Activated CD8-positive, alpha-beta T cell treated with anti-CD3 and anti-CD28 coated beads for 36 hours (primary cell): ENCODE results near the gene PROSER3. TPM values are rescaled to one million over a fixed set of nuclear protein-coding genes. Genes with fewer than 3 reads are reported as not detected.

Experiments
- ATAC-seq: fragments of 200-7000 bp; cut with Tn5 transposase; one replicate; pipeline ENCODE4 v1.10.0; 2021; ENCODE audit warnings: mild to moderate bottlenecking, moderate library complexity
- CTCF ChIA-PET: fragments of 350-600 bp; sonication (Branson Sonifier 250); formaldehyde crosslinking; loops from one replicate; lab custom pipeline; 2021; ENCODE audit warnings: antibody characterized with exemption; lab: Charles Lee
- POLR2A ChIA-PET: fragments of 350-600 bp; sonication (Branson Sonifier 250); formaldehyde crosslinking; loops from one replicate; lab custom pipeline; 2021; ENCODE audit warnings: antibody characterized with exemption; lab: Charles Lee
- DNase-seq: peaks from one replicate; pipeline ENCODE4 v3.0.0-alpha.2; 2020
- H3K27ac Mint-ChIP-seq: one replicate; pipeline ENCODE4 v1.8.0; 2021; ENCODE audit warnings: mild to moderate bottlenecking, mixed read lengths
- H3K27me3 Mint-ChIP-seq: one replicate; pipeline ENCODE4 v1.8.0; 2021; ENCODE audit warnings: mixed read lengths
- H3K36me3 Mint-ChIP-seq: one replicate; pipeline ENCODE4 v1.8.0; 2021; ENCODE audit warnings: low read depth, mixed read lengths
- H3K4me1 Mint-ChIP-seq: one replicate; pipeline ENCODE4 v1.8.0; 2021; ENCODE audit warnings: low read depth, mixed read lengths
- H3K4me3 Mint-ChIP-seq: one replicate; pipeline ENCODE4 v1.8.0; 2021; ENCODE audit warnings: mild to moderate bottlenecking, moderate library complexity, mixed read lengths
- H3K9me3 Mint-ChIP-seq: one replicate; pipeline ENCODE4 v1.8.0; 2021; ENCODE audit warnings: mixed read lengths
- intact Hi-C: fragments of 100-400 bp; cut with micrococcal nuclease; formaldehyde crosslinking; loops from one replicate; pipeline ENCODE4 v1.10.0; 2022
- total RNA-seq, 2 experiments: library from RNA; stranded (reverse); gene quantifications; one replicate each; pipeline ENCODE4 v1.2.3, GENCODE V29; 2021
- TF ChIP-seq, protein P1 (sequence below): fragments of 200-600 bp; IDR thresholded peaks from one replicate; pipeline ENCODE4 v1.8.0; 2022; ENCODE audit warnings: antibody characterized with exemption, mild to moderate bottlenecking

The PROSER3 gene
- total RNA-seq, 2 experiments from 2014 or later = 40.7 to 41.1 TPM

DNA sequence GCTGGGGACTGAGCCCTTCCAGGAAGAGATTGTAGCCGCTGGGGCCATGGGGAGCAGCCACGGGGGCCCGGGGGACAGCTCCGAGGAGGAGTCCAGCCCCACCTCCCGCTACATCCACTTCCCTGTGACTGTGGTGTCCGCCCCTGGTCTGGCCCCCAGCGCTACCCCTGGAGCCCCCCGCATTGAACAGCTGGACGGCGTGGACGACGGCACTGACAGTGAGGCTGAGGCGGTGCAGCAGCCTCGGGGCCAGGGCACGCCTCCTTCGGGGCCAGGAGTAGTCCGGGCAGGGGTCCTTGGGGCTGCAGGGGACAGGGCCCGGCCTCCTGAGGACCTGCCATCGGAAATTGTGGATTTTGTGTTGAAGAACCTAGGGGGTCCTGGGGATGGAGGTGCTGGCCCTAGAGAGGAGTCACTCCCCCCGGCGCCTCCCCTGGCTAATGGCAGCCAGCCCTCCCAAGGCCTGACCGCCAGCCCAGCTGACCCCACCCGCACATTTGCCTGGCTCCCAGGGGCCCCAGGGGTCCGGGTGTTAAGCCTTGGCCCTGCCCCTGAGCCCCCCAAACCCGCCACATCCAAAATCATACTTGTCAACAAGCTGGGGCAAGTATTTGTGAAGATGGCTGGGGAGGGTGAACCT, 25.3 kb upstream of the PROSER3 start:
- ATAC-seq (no peak), DNase-seq (no peak)
- Mint-ChIP-seq H3K27me3 (no peaks in the 10 kb centered on the region), H3K4me1 (peaks cover 6% of the 10 kb centered on the region), H3K27ac (no peak overlapping the region), H3K4me3 (no peak overlapping the region), H3K9me3 (no peaks in the 10 kb centered on the region), H3K36me3 (peaks cover 46% of the 10 kb centered on the region)
- TF ChIP-seq, protein P1, sequence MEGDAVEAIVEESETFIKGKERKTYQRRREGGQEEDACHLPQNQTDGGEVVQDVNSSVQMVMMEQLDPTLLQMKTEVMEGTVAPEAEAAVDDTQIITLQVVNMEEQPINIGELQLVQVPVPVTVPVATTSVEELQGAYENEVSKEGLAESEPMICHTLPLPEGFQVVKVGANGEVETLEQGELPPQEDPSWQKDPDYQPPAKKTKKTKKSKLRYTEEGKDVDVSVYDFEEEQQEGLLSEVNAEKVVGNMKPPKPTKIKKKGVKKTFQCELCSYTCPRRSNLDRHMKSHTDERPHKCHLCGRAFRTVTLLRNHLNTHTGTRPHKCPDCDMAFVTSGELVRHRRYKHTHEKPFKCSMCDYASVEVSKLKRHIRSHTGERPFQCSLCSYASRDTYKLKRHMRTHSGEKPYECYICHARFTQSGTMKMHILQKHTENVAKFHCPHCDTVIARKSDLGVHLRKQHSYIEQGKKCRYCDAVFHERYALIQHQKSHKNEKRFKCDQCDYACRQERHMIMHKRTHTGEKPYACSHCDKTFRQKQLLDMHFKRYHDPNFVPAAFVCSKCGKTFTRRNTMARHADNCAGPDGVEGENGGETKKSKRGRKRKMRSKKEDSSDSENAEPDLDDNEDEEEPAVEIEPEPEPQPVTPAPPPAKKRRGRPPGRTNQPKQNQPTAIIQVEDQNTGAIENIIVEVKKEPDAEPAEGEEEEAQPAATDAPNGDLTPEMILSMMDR = no peak
- intact Hi-C loops = no loop called here
- POLR2A ChIA-PET = interaction anchor here (1.0 to 3.3 kb wide), 5 partner anchors 8 to 17 kb away, joined by 3 to 55 read pairs (median 7); partner anchors contain the start of genes IGFLR1, KMT2B and LIN37
- CTCF ChIA-PET = interaction anchor here (1.3 kb wide), 1 partner anchor 184 kb away, joined by 3 read pairs; no protein-coding TSS in a partner anchor

- Mint-ChIP-seq H3K4me1 (peaks cover 6% of the 10 kb centered on the region), H3K36me3 (peaks cover 45% of the 10 kb centered on the region), H3K4me3 (no peak overlapping the region), H3K9me3 (no peaks in the 10 kb centered on the region), H3K27me3 (no peaks in the 10 kb centered on the region), H3K27ac (peak overlapping the region; percentile 64)
- ChIA-PET CTCF (no interaction called here), POLR2A (interaction anchor here (1.1 to 5.6 kb wide), 5 partner anchors 9 to 18 kb away, joined by 3 to 105 read pairs (median 11); partner anchors contain the start of genes IGFLR1, KMT2B and LIN37)
- TF ChIP-seq, protein P1 = no peak
- intact Hi-C loops = no loop called here
- DNase-seq (no peak), ATAC-seq (no peak)
These were observed 24.5 kb upstream of the PROSER3 start for GRCh38 chr19:35733180-35734125.

GRCh38 chr19:35734273-35734672, 23.7 kb upstream of the PROSER3 start:
- POLR2A ChIA-PET = interaction anchor here (1.7 to 5.6 kb wide), 2 partner anchors 12 to 19 kb away, joined by 4 to 105 read pairs; partner anchors contain the start of gene KMT2B
- Mint-ChIP-seq H3K4me1 (peaks cover 11% of the 10 kb centered on the region), H3K27ac (peak overlapping the region; percentile 64), H3K27me3 (no peaks in the 10 kb centered on the region), H3K36me3 (peaks cover 48% of the 10 kb centered on the region), H3K9me3 (no peaks in the 10 kb centered on the region), H3K4me3 (no peak overlapping the region)
- CTCF ChIA-PET = no interaction called here
- DNase-seq = no peak
- ATAC-seq = no peak
- intact Hi-C loops = no loop called here
- TF ChIP-seq, protein P1 = no peak

GRCh38 chr19:35734889-35735288, 23.1 kb upstream of the PROSER3 start:
- no peaks in the 10 kb centered on the region for H3K27me3 Mint-ChIP-seq
- no peaks in the 10 kb centered on the region for H3K9me3 Mint-ChIP-seq
- peaks cover 42% of the 10 kb centered on the region for H3K36me3 Mint-ChIP-seq
- DNase-seq (no peak), ATAC-seq (no peak)
- CTCF ChIA-PET = no interaction called here
- intact Hi-C loops = loop anchor here (5.0 kb wide), 1 partner anchor 43 kb away; no protein-coding TSS in a partner anchor
- no peak overlapping the region for H3K4me3 Mint-ChIP-seq
- peaks cover 13% of the 10 kb centered on the region for H3K4me1 Mint-ChIP-seq
- POLR2A ChIA-PET = interaction anchor here (0.7 to 5.6 kb wide), 3 partner anchors 10 to 22 kb away, joined by 3 to 105 read pairs (median 4); partner anchors contain the start of genes KMT2B and U2AF1L4
- TF ChIP-seq, protein P1 = no peak
- peak overlapping the region; percentile 64 for H3K27ac Mint-ChIP-seq
